Skeletal muscle tissue (tissue), 4 donors: ENCODE results near the gene IFNG-AS1. TPM values are rescaled to one million over a fixed set of nuclear protein-coding genes. Genes with fewer than 3 reads are reported as not detected.

Experiments
- H3K27ac ChIP-seq: one replicate; pipeline ENCODE4 v1.7.0; 2013; ENCODE audit warnings: mild to moderate bottlenecking, low read depth, low read length, inconsistent platforms
- H3K27me3 ChIP-seq, 3 donors: one replicate each; pipeline ENCODE4 v1.7.0; 2013; ENCODE audit warnings: low read length in 3 of 3; ENCODE audit not compliant: control insufficient read depth in 3 of 3, insufficient read depth in 3 of 3
- H3K36me3 ChIP-seq, 3 donors: one replicate each; pipeline ENCODE4 v1.7.0; 2013; ENCODE audit warnings: low read length in 3 of 3; ENCODE audit not compliant: control insufficient read depth in 3 of 3, insufficient read depth in 3 of 3
- H3K4me1 ChIP-seq, 3 donors: one replicate each; pipeline ENCODE4 v1.7.0; 2013; ENCODE audit warnings: low read length in 3 of 3, mild to moderate bottlenecking in 3 of 3; ENCODE audit not compliant: control insufficient read depth in 3 of 3, insufficient read depth in 3 of 3
- H3K4me3 ChIP-seq, 3 donors: one replicate each; pipeline ENCODE4 v1.7.0; 2013; ENCODE audit warnings: low read length in 3 of 3
- H3K9ac ChIP-seq, 3 donors: one replicate each; pipeline ENCODE4 v1.7.0; 2013; ENCODE audit warnings: low read length in 3 of 3, mild to moderate bottlenecking in 3 of 3, moderate library complexity in 2 of 3, low read depth in 1 of 3
- H3K9me3 ChIP-seq, 3 donors: one replicate each; pipeline ENCODE4 v1.7.0; 2013; ENCODE audit warnings: low read length in 3 of 3; ENCODE audit not compliant: control insufficient read depth in 3 of 3
- total RNA-seq: library from RNA; depleted of rRNA; stranded (reverse); fragments of >200 nt; gene quantifications from one replicate; pipeline ENCODE4 v1.2.3, GENCODE V29; 2014
- donor health status: Osteomylitis.

Gene IFNG-AS1
- total RNA-seq, 1 donor from 2014 or later, result 1.0 TPM

- Histone ChIP-seq H3K4me3 (no peak overlapping the region), H3K27ac (no peak overlapping the region), H3K27me3 (no peaks in the 10 kb centered on the region), H3K9me3 (no peaks in the 10 kb centered on the region), H3K36me3 (no peaks in the 10 kb centered on the region), H3K4me1 (no peaks in the 10 kb centered on the region), H3K9ac (no peak overlapping the region)
These were observed 22.7 kb upstream of the IFNG-AS1 start for GRCh38 chr12:67966560-67966959.

- no peak overlapping the region for H3K4me3 ChIP-seq
- H3K27me3 ChIP-seq, result no peaks in the 10 kb centered on the region
- no peak overlapping the region for H3K9ac ChIP-seq
- no peaks in the 10 kb centered on the region for H3K36me3 ChIP-seq
- no peaks in the 10 kb centered on the region for H3K4me1 ChIP-seq
- H3K9me3 ChIP-seq, result no peaks in the 10 kb centered on the region
- H3K27ac ChIP-seq, result no peak overlapping the region
These were observed 20.9 kb upstream of the IFNG-AS1 start for GRCh38 chr12:67968321-67968720.

GRCh38 chr12:67968725-67969124, 20.5 kb upstream of the IFNG-AS1 start:
- H3K9me3 ChIP-seq, result no peaks in the 10 kb centered on the region

GRCh38 chr12:67969134-67969802, 20.0 kb upstream of the IFNG-AS1 start:
- Histone ChIP-seq H3K9ac (no peak overlapping the region), H3K36me3 (no peaks in the 10 kb centered on the region), H3K4me3 (no peak overlapping the region), H3K9me3 (no peaks in the 10 kb centered on the region), H3K27ac (no peak overlapping the region), H3K27me3 (no peaks in the 10 kb centered on the region), H3K4me1 (no peaks in the 10 kb centered on the region)

More at GRCh38 chr12:67968725-67969124, 20.5 kb upstream of the IFNG-AS1 start:
- Histone ChIP-seq H3K9ac (no peak overlapping the region), H3K27ac (no peak overlapping the region), H3K36me3 (no peaks in the 10 kb centered on the region), H3K27me3 (no peaks in the 10 kb centered on the region), H3K4me3 (no peak overlapping the region), H3K4me1 (no peaks in the 10 kb centered on the region)

- H3K36me3 ChIP-seq, result no peaks in the 10 kb centered on the region
- no peak overlapping the region for H3K9ac ChIP-seq
- peaks cover 0 to 4% (median 0%) of the 10 kb centered on the region in 3 donors for H3K4me1 ChIP-seq
- H3K27me3 ChIP-seq, result no peaks in the 10 kb centered on the region
- H3K27ac ChIP-seq, result no peak overlapping the region
- no peaks in the 10 kb centered on the region for H3K9me3 ChIP-seq
- no peak overlapping the region for H3K4me3 ChIP-seq
These were observed 11.6 kb upstream of the IFNG-AS1 start for GRCh38 chr12:67977668-67978067.

- H3K27ac ChIP-seq, result no peak overlapping the region
- peaks cover 0 to 4% (median 0%) of the 10 kb centered on the region in 3 donors for H3K4me1 ChIP-seq
- H3K4me3 ChIP-seq, result no peak overlapping the region
- H3K9me3 ChIP-seq, result no peaks in the 10 kb centered on the region
- H3K36me3 ChIP-seq, result no peaks in the 10 kb centered on the region
- no peak overlapping the region for H3K9ac ChIP-seq
- H3K27me3 ChIP-seq, result no peaks in the 10 kb centered on the region
These were observed 8.9 kb upstream of the IFNG-AS1 start for GRCh38 chr12:67980391-67980790.

- H3K27ac ChIP-seq, result no peak overlapping the region
- no peak overlapping the region for H3K9ac ChIP-seq
- no peaks in the 10 kb centered on the region for H3K36me3 ChIP-seq
- H3K4me1 ChIP-seq, result peaks cover 0 to 4% (median 0%) of the 10 kb centered on the region in 3 donors
- no peak overlapping the region for H3K4me3 ChIP-seq
- H3K9me3 ChIP-seq, result no peaks in the 10 kb centered on the region
- no peaks in the 10 kb centered on the region for H3K27me3 ChIP-seq
These were observed 7.7 kb upstream of the IFNG-AS1 start for GRCh38 chr12:67981287-67982162.

- no peak overlapping the region for H3K4me3 ChIP-seq
- no peak overlapping the region for H3K9ac ChIP-seq
- H3K4me1 ChIP-seq, result peaks cover 0 to 4% (median 0%) of the 10 kb centered on the region in 3 donors
- no peaks in the 10 kb centered on the region for H3K36me3 ChIP-seq
- no peaks in the 10 kb centered on the region for H3K27me3 ChIP-seq
- H3K27ac ChIP-seq, result no peak overlapping the region
- no peaks in the 10 kb centered on the region for H3K9me3 ChIP-seq
These were observed 7.1 kb upstream of the IFNG-AS1 start for GRCh38 chr12:67982164-67982563.

- H3K4me1 ChIP-seq, result no peaks in the 10 kb centered on the region
- H3K36me3 ChIP-seq, result no peaks in the 10 kb centered on the region
- no peak overlapping the region for H3K9ac ChIP-seq
- no peaks in the 10 kb centered on the region for H3K27me3 ChIP-seq
- H3K9me3 ChIP-seq, result no peaks in the 10 kb centered on the region
- no peak overlapping the region for H3K27ac ChIP-seq
- no peak overlapping the region for H3K4me3 ChIP-seq
These were observed 2.6 kb upstream of the IFNG-AS1 start for GRCh38 chr12:67986632-67987031.

GRCh38 chr12:67988601-67989021, 636 bp upstream of the IFNG-AS1 start:
- Histone ChIP-seq H3K27ac (no peak overlapping the region), H3K4me1 (no peaks in the 10 kb centered on the region), H3K9ac (no peak overlapping the region), H3K4me3 (no peak overlapping the region), H3K9me3 (no peaks in the 10 kb centered on the region), H3K36me3 (no peaks in the 10 kb centered on the region), H3K27me3 (no peaks in the 10 kb centered on the region)
